HepG2 (cell line): ENCODE results near the gene LOC128125822.

Source experiments
- ATAC-seq: fragments of 200-7000 bp; cut with Tn5 transposase; 3 replicates; pipeline ENCODE4 v1.9.1; 2020; ENCODE audit warnings: mild to moderate bottlenecking, moderate library complexity
- BruUV-seq: library from RNA; stranded (reverse); fragments of 400-500 nt; replicated peaks from 2 replicates; lab custom pipeline; 2021; lab: Mats Ljungman, UMichigan
- CTCF ChIA-PET: fragments of 300-600 bp; formaldehyde crosslinking; extraction: SDS; loops from one replicate; lab custom pipeline; 2021; ENCODE audit warnings: low total read pairs, inconsistent platforms, low intra/inter-chr PET ratio; lab: Yijun Ruan, JAX
- POLR2A ChIA-PET: fragments of 350-600 bp; sonication (Branson Sonifier 250); formaldehyde crosslinking; loops from one replicate; lab custom pipeline; 2020; ENCODE audit warnings: antibody characterized with exemption, inconsistent platforms; lab: Yijun Ruan, JAX
- DNase-seq: peaks from one replicate; pipeline ENCODE4 v3.0.0-alpha.2; 2015; ENCODE audit warnings: low spot score
- FAIRE-seq: peaks from 3 replicates; lab custom pipeline; 2011; peaks lifted over from hg19 to GRCh38; lab: Jason Lieb, UNC
- H2AFZ ChIP-seq: one replicate; pipeline ENCODE4 v1.6.1; 2011; ENCODE audit warnings: low read length, inconsistent platforms
- H3K27ac ChIP-seq: fragments of 300-600 bp; 3 replicates; pipeline ENCODE4 v1.8.0; 2011; ENCODE audit warnings: mixed run types, mild to moderate bottlenecking, mixed read lengths, low read length, inconsistent platforms; ENCODE audit not compliant: insufficient read depth; ENCODE audit errors: extremely low read length
- H3K27me3 ChIP-seq, 2 experiments: fragments of 200-600 bp in 1 of 2; 2 replicates in 1 of 2; 3 replicates in 1 of 2; pipeline versions ENCODE4 v1.6.0 to v1.8.0; 2011; ENCODE audit warnings: low read length in 2 of 2, mild to moderate bottlenecking in 2 of 2, moderate library complexity in 2 of 2, inconsistent platforms in 1 of 2; ENCODE audit not compliant: insufficient read depth in 2 of 2, control insufficient read depth in 1 of 2
- H3K36me3 ChIP-seq, 2 experiments: fragments of 200-600 bp in 1 of 2; replicated peaks in 1 of 2; 2 replicates in 1 of 2; 3 replicates in 1 of 2; pipeline versions ENCODE4 v1.5.1 to v1.8.0; 2011; ENCODE audit warnings: low read length in 2 of 2, inconsistent platforms in 1 of 2; ENCODE audit not compliant: insufficient read depth in 2 of 2, control insufficient read depth in 1 of 2
- H3K4me1 ChIP-seq: 2 replicates; pipeline ENCODE4 v1.5.1; 2012; ENCODE audit warnings: low read length, inconsistent platforms; ENCODE audit not compliant: insufficient read depth
- H3K4me2 ChIP-seq: 2 replicates; pipeline ENCODE4 v1.6.0; 2011; ENCODE audit warnings: low read depth, low read length, inconsistent platforms
- H3K4me3 ChIP-seq, 3 experiments: fragments of 200-600 bp in 1 of 3; sonication (generic), shearing (Covaris generic) in 1 of 3; replicated peaks in 1 of 3; 2 replicates each; pipeline ENCODE4 v1.5.1; 2011 to 2016; ENCODE audit warnings: low read length in 3 of 3, inconsistent platforms in 2 of 3, low read depth in 2 of 3, mild to moderate bottlenecking in 2 of 3, control low read depth in 1 of 3, mixed read lengths in 1 of 3; ENCODE audit not compliant: insufficient read depth in 1 of 3
- H3K79me2 ChIP-seq: one replicate; pipeline ENCODE4 v1.6.1; 2011; ENCODE audit warnings: low read length, inconsistent platforms; ENCODE audit not compliant: insufficient read depth
- H3K9ac ChIP-seq: 2 replicates; pipeline ENCODE4 v1.6.0; 2011; ENCODE audit warnings: mild to moderate bottlenecking, low read depth, low read length, inconsistent platforms; ENCODE audit not compliant: insufficient read depth
- H3K9me3 ChIP-seq: 2 replicates; pipeline ENCODE4 v1.5.1; 2012; ENCODE audit warnings: mild to moderate bottlenecking, low read length
- H4K20me1 ChIP-seq: 2 replicates; pipeline ENCODE4 v1.6.0; 2011; ENCODE audit warnings: inconsistent platforms, mild to moderate bottlenecking, low read length, moderate library complexity; ENCODE audit not compliant: insufficient read depth
- GLI4 ChIP-seq: sonication (generic); formaldehyde crosslinking; IDR thresholded peaks from 2 replicates; pipeline ENCODE4 v1.5.1; 2020; ENCODE audit warnings: missing genetic modification reagents, mild to moderate bottlenecking, moderate library complexity, borderline replicate concordance
- HES4 ChIP-seq: sonication (generic); formaldehyde crosslinking; IDR thresholded peaks from 2 replicates; pipeline ENCODE4 v1.9.0; 2021; ENCODE audit warnings: mild to moderate bottlenecking, missing genetic modification reagents, borderline replicate concordance
- POLR2A ChIP-seq, 2 experiments: IDR thresholded peaks; 2 replicates each; pipeline ENCODE4 v1.6.1; 2011; ENCODE audit warnings: low read depth in 2 of 2, low read length in 2 of 2, mild to moderate bottlenecking in 1 of 2, moderate library complexity in 1 of 2; ENCODE audit not compliant: insufficient read depth in 1 of 2
- SKI ChIP-seq: fragments of 450-650 bp; IDR thresholded peaks from one replicate; pipeline ENCODE4 v1.6.1; 2018; ENCODE audit warnings: mild to moderate bottlenecking; ENCODE audit not compliant: partially characterized antibody
- SRF ChIP-seq: IDR thresholded peaks from 2 replicates; pipeline ENCODE4 v1.6.1; 2011; ENCODE audit warnings: mild to moderate bottlenecking, low read depth, low read length, moderate library complexity
- SSRP1 ChIP-seq: IDR thresholded peaks from 2 replicates; pipeline ENCODE4 v1.6.1; 2016; ENCODE audit warnings: control low read depth
- STAG1 ChIP-seq: sonication (generic); formaldehyde crosslinking; IDR thresholded peaks from 2 replicates; pipeline ENCODE4 v1.4.0; 2020; ENCODE audit warnings: missing genetic modification reagents
- ZBTB2 ChIP-seq: sonication (generic); formaldehyde crosslinking; IDR thresholded peaks from 2 replicates; pipeline ENCODE4 v1.8.0; 2022; ENCODE audit warnings: low read depth, missing genetic modification reagents
- ZFYVE20 ChIP-seq: sonication (generic); formaldehyde crosslinking; IDR thresholded peaks from 2 replicates; pipeline ENCODE4 v1.8.0; 2023; ENCODE audit warnings: low read depth, mild to moderate bottlenecking, moderate library complexity, missing genetic modification reagents, borderline replicate concordance
- ZHX1 ChIP-seq: sonication (generic); formaldehyde crosslinking; IDR thresholded peaks from 2 replicates; pipeline ENCODE4 v1.8.1; 2022; ENCODE audit warnings: low read depth, mild to moderate bottlenecking, missing genetic modification reagents
- ZNF263 ChIP-seq: sonication (generic); formaldehyde crosslinking; IDR thresholded peaks from 2 replicates; pipeline ENCODE4 v1.4.0; 2020; ENCODE audit warnings: missing genetic modification reagents
- ZNF33A ChIP-seq: sonication (generic); formaldehyde crosslinking; IDR thresholded peaks from 2 replicates; pipeline ENCODE4 v1.5.1; 2020; ENCODE audit warnings: missing genetic modification reagents, mild to moderate bottlenecking, moderate library complexity, borderline replicate concordance
- ZNF749 ChIP-seq: sonication (generic); formaldehyde crosslinking; IDR thresholded peaks from 2 replicates; pipeline ENCODE4 v1.8.0; 2022; ENCODE audit warnings: mild to moderate bottlenecking, missing genetic modification reagents, moderate library complexity, borderline replicate concordance
- WGBS: methylation state at CpG from one replicate; pipeline ENCODE4 v1.1.6; 2017; ENCODE audit warnings: low lambda C conversion rate; 5-methylcytosine and 5-hydroxymethylcytosine counted together
- in situ Hi-C: cut with HindIII; loops from 2 replicates; pipeline ENCODE4 v1.10.0; 2017; ENCODE audit warnings: low pct_unique_long_range_greater_than_20kb; ENCODE audit not compliant: extremely low pct_ligation_motif_present
- intact Hi-C: fragments of 100-400 bp; cut with micrococcal nuclease; formaldehyde crosslinking; loops from one replicate; pipeline ENCODE4 v1.10.0; 2022; ENCODE audit not compliant: unreplicated experiment
- TF ChIP-seq, protein P1 (sequence below): sonication (generic); formaldehyde crosslinking; IDR thresholded peaks from 2 replicates; pipeline ENCODE4 v1.8.1; 2023; ENCODE audit warnings: mild to moderate bottlenecking, moderate library complexity, missing genetic modification reagents
- TF ChIP-seq, protein P2 (sequence below): IDR thresholded peaks from 2 replicates; pipeline ENCODE4 v1.6.1; 2018; ENCODE audit warnings: missing genetic modification reagents, mild to moderate bottlenecking, missing compliant biosample characterization
- TF ChIP-seq, protein P3 (sequence below): sonication (generic); formaldehyde crosslinking; conservative IDR thresholded peaks from 2 replicates; pipeline ENCODE4 v1.4.0; 2020; ENCODE audit warnings: missing genetic modification reagents

The LOC128125822 gene

DNA sequence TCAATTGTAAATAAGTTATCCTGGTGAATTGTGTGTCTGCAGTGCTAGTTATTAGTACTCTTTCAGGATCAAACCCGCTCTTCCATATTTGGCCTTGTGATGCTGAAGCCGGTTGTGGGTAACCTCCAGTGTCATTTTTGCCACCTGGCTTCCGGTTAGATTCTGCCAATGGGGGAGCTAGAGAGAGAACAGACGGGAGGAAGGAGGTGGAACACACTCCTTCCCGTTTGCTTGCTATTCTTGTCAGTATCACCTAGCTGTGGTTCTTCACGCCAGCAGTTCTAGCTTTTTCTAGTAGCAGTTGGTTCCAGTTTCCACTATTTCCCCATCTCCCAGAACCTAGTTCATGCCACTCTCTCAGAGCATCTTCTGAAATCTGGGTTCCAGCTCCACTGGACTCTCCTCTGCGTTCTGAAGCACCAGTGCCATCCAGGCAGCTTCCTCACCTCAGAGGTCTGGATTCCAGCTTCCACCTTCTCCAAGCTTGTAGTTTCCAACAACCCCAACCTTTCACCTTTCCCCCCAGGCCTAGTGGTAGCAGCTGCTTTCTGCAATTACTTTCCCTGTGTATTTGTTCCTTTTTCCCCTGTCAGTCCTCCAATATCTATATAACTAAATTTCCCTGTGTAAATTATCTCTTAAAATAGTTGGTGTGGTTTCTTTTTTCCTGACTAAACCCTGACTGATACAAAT, 46.9 kb upstream of the LOC128125822 start:
- ATAC-seq (no peak), FAIRE-seq (no peak), DNase-seq (no peak)
- peak overlapping the region; percentile 25 for H3K9ac ChIP-seq
- H3K36me3 ChIP-seq = peaks cover 7 to 19% of the 10 kb centered on the region in 2 experiments
- H3K27ac ChIP-seq = peak overlapping the region; percentile 96
- no peaks in the 10 kb centered on the region for H3K9me3 ChIP-seq
- in situ Hi-C loops (no loop called here), intact Hi-C loops (no loop called here)
- peaks cover 81% of the 10 kb centered on the region for H3K79me2 ChIP-seq
- CTCF ChIA-PET = no interaction called here
- H3K4me2 ChIP-seq = peak overlapping the region; percentile 83
- POLR2A ChIA-PET = interaction anchor here (0.8 to 4.6 kb wide), 10 partner anchors 9 to 172 kb away, joined by 3 to 118 read pairs (median 3); no protein-coding TSS in a partner anchor
- peaks cover 97% of the 10 kb centered on the region for H3K4me1 ChIP-seq
- 84% methylated on average over 7 of the region's 7 CpGs for WGBS
- peak overlapping the region in 1 of 3 experiments; percentile 3; a peak in 2 of 6 replicates for H3K4me3 ChIP-seq
- H4K20me1 ChIP-seq = no peaks in the 10 kb centered on the region
- H3K27me3 ChIP-seq = no peaks in the 10 kb centered on the region
- no TSS peak for BruUV-seq
- H2AFZ ChIP-seq = no peak overlapping the region
- TF ChIP-seq, protein P1, sequence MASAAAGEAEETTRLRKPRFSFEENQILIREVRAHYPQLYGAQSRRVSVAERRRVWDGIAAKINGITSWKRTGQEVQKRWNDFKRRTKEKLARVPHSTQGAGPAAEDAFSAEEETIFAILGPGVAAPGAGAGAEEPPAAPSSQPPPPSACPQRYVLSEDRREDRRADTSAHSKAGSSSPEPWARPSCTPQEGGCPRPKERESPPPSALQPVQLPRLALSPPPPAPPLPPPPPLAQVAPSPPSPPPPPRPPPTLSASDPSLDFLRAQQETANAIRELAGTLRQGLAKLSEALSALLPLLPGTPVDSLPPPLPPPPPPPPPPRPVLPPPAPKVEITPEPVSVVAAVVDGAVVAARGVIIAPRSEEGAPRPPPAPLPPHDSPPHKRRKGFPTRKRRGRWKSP (CRISPR knock-in tag) = 0 out of 2 replicates have a peak, but pooled peaks have one; percentile 5
- TF ChIP-seq ZNF33A (CRISPR knock-in tag) (no peak), ZHX1 (CRISPR knock-in tag) (peak; percentile 37; the same call in 1 of the 2 replicates), SRF (peak; percentile 92), STAG1 (CRISPR knock-in tag) (no peak), GLI4 (no peak), POLR2A (IDR thresholded peaks at IDR 0.05; ENCODE audit: insufficient read depth in 1 of 2, low read depth in 2 of 2, low read length in 2 of 2) (0 out of 4 replicates have a peak, but pooled peaks of 1 of the 2 experiments have one; percentile 38), ZFYVE20 (CRISPR knock-in tag) (no peak), SSRP1 (peak; percentile 31; the same call in 1 of the 2 replicates), ZNF749 (CRISPR knock-in tag) (no peak), ZBTB2 (CRISPR knock-in tag) (no peak), SKI (no peak), HES4 (CRISPR knock-in tag) (no peak), ZNF263 (CRISPR knock-in tag) (0 out of 2 replicates have a peak, but pooled peaks have one; percentile 23)
- TF ChIP-seq, protein P2, sequence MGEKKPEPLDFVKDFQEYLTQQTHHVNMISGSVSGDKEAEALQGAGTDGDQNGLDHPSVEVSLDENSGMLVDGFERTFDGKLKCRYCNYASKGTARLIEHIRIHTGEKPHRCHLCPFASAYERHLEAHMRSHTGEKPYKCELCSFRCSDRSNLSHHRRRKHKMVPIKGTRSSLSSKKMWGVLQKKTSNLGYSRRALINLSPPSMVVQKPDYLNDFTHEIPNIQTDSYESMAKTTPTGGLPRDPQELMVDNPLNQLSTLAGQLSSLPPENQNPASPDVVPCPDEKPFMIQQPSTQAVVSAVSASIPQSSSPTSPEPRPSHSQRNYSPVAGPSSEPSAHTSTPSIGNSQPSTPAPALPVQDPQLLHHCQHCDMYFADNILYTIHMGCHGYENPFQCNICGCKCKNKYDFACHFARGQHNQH = no peak
- TF ChIP-seq, protein P3, sequence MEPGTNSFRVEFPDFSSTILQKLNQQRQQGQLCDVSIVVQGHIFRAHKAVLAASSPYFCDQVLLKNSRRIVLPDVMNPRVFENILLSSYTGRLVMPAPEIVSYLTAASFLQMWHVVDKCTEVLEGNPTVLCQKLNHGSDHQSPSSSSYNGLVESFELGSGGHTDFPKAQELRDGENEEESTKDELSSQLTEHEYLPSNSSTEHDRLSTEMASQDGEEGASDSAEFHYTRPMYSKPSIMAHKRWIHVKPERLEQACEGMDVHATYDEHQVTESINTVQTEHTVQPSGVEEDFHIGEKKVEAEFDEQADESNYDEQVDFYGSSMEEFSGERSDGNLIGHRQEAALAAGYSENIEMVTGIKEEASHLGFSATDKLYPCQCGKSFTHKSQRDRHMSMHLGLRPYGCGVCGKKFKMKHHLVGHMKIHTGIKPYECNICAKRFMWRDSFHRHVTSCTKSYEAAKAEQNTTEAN (CRISPR knock-in tag) = no peak
